ENCODE results near the gene GIT2. TPM values are rescaled to one million over a fixed set of nuclear protein-coding genes. Genes with fewer than 3 reads are reported as not detected.

The GIT2 gene
- total and polyA plus RNA-seq, 10 of the 15 experiments (the other 5 are each of a cell fraction or from before 2014, with no cell fraction given), result 9.1 to 49.9 (median 43.9) TPM

- TF ChIP-seq JUND (IDR thresholded peaks at IDR 0.05; ENCODE audit: low read depth, low read length) (no peak), RBBP5 (conservative IDR thresholded peaks at IDR 0.05) (no peak), BCL11A (IDR thresholded peaks at IDR 0.05; ENCODE audit: low read depth, low read length) (no peak), BCLAF1 (IDR thresholded peaks at IDR 0.05) (no peak), NBN (IDR thresholded peaks at IDR 0.05) (no peak), KAT2A (conservative IDR thresholded peaks at IDR 0.05; ENCODE audit: control insufficient read depth, low read depth, low read length) (no peak), E2F4 (IDR thresholded peaks at IDR 0.05; ENCODE audit: low read depth, low read length) (no peak), ZNF622 (IDR thresholded peaks at IDR 0.05) (no peak), MXI1 (IDR thresholded peaks at IDR 0.05; ENCODE audit: low read depth, low read length) (no peak), HCFC1 (IDR thresholded peaks at IDR 0.05; ENCODE audit: low read length) (no peak)
- ATAC-seq (no peak), FAIRE-seq (no peak), DNase-seq (ENCODE audit: low read depth, low spot score) (no peak)
- H3K9me3 ChIP-seq (replicated peaks; ENCODE audit: control insufficient read depth, insufficient read depth, low read length), result no peaks in the 10 kb centered on the region; the same call in 2 of the 3 replicates
- peak overlapping the region; percentile 92; the same call in 1 of the 2 replicates for H3K4me3 ChIP-seq
- H3K4me1 ChIP-seq (ENCODE audit: control insufficient read depth, insufficient read depth, low read length), result peaks cover 38% of the 10 kb centered on the region
- ChIA-PET RAD21 (ENCODE audit: unreplicated experiment) (interaction anchor here (0.6 to 3.1 kb wide), 4 partner anchors 8 to 110 kb away, joined by 3 to 12 read pairs (median 6); no protein-coding TSS in a partner anchor), SMC1A (ENCODE audit: uncharacterized antibody, unreplicated experiment) (interaction anchor here (1.3 to 4.8 kb wide), 9 partner anchors 8 to 156 kb away, joined by 3 to 29 read pairs (median 4); no protein-coding TSS in a partner anchor), CTCF (interaction anchor here (0.7 to 2.6 kb wide), 7 partner anchors 9 to 428 kb away, joined by 3 to 14 read pairs (median 3); no protein-coding TSS in a partner anchor), POLR2A (interaction anchor here (0.6 to 2.6 kb wide), 6 partner anchors 8 to 112 kb away, joined by 3 to 19 read pairs (median 5); no protein-coding TSS in a partner anchor)
- H3K27me3 ChIP-seq (replicated peaks in 1 of 2; ENCODE audit: control insufficient read depth in 2 of 2, insufficient read depth in 2 of 2, low read length in 1 of 2), result no peaks in the 10 kb centered on the region
- peak overlapping the region; percentile 72 for H3K27ac ChIP-seq (ENCODE audit: control insufficient read depth, insufficient read depth)
- peaks cover 60% of the 10 kb centered on the region for H3K79me2 ChIP-seq (ENCODE audit: control insufficient read depth, insufficient read depth, low read length)
- peak overlapping the region; percentile 82 for H3K4me2 ChIP-seq (ENCODE audit: control insufficient read depth, insufficient read depth)
- peaks cover 0 to 5% of the 10 kb centered on the region in 2 experiments; a peak in 1 of 4 replicates for H3K36me3 ChIP-seq (ENCODE audit: control insufficient read depth in 2 of 2, insufficient read depth in 2 of 2, low read length in 1 of 2)
- BruUV-seq (replicated peaks), result no TSS peak
- H4K20me1 ChIP-seq (ENCODE audit: control insufficient read depth, insufficient read depth), result no peaks in the 10 kb centered on the region
- in situ Hi-C loops (cut with MboI) (no loop called here), intact Hi-C loops (cut with micrococcal nuclease; ENCODE audit: unreplicated experiment) (loop anchor here (2.0 kb wide), 1 partner anchor 280 kb away; no protein-coding TSS in a partner anchor)
- H2AFZ ChIP-seq (ENCODE audit: control insufficient read depth, low read depth, low read length), result no peak overlapping the region
- H3K9ac ChIP-seq (ENCODE audit: control insufficient read depth, insufficient read depth, low read length), result peak overlapping the region; percentile 16
- WGBS (ENCODE audit: insufficient coverage, insufficient replicate concordance, low lambda C conversion rate, missing lambda C conversion rate), result 36% methylated on average over 8 of the region's 8 CpGs
Measured at GRCh38 chr12:110002676-110003515, 6.7 kb upstream of the GIT2 start.
